CD14-positive monocyte (primary cell): ENCODE data around the gene C2CD5. TPM values are rescaled to one million over a fixed set of nuclear protein-coding genes. Genes with fewer than 3 reads are reported as not detected.

Experiments used
- DNase-seq, 3 donors: peaks; one replicate each; pipeline ENCODE4 v3.0.0-alpha.2; 2011 to 2022
- H2AFZ ChIP-seq: 2 replicates; pipeline ENCODE4 v1.6.0; 2012; ENCODE audit warnings: mild to moderate bottlenecking, low read depth, low read length, inconsistent platforms; ENCODE audit not compliant: insufficient read depth, poor library complexity, severe bottlenecking
- H3K27ac ChIP-seq, 2 donors: 1 replicate in 1 of 2; 2 replicates in 1 of 2; pipeline ENCODE4 v1.5.1; 2012 to 2013; ENCODE audit warnings: low read length in 2 of 2, control low read depth in 1 of 2, inconsistent platforms in 1 of 2, low read depth in 1 of 2, mild to moderate bottlenecking in 1 of 2
- H3K27me3 ChIP-seq, 2 donors: one replicate each; pipeline versions ENCODE4 v1.6.0 to v1.6.1; 2011 to 2013; ENCODE audit warnings: low read length in 2 of 2; ENCODE audit not compliant: control insufficient read depth in 2 of 2, insufficient read depth in 2 of 2
- H3K36me3 ChIP-seq, 2 donors: replicated peaks in 1 of 2; 1 replicate in 1 of 2; 2 replicates in 1 of 2; pipeline versions ENCODE4 v1.5.1 to v1.6.1; 2012 to 2013; ENCODE audit warnings: low read length in 2 of 2, control low read depth in 1 of 2, inconsistent platforms in 1 of 2, mild to moderate bottlenecking in 1 of 2; ENCODE audit not compliant: insufficient read depth in 2 of 2, control insufficient read depth in 1 of 2
- H3K4me1 ChIP-seq, 2 donors: 1 replicate in 1 of 2; 2 replicates in 1 of 2; pipeline versions ENCODE4 v1.5.1 to v1.6.1; 2012 to 2013; ENCODE audit warnings: low read length in 2 of 2, control low read depth in 1 of 2, inconsistent platforms in 1 of 2, mild to moderate bottlenecking in 1 of 2, moderate library complexity in 1 of 2; ENCODE audit not compliant: insufficient read depth in 2 of 2, control insufficient read depth in 1 of 2
- H3K4me2 ChIP-seq: replicated peaks from 2 replicates; pipeline ENCODE3; 2012; ENCODE audit warnings: low read length, moderate library complexity, mild to moderate bottlenecking; ENCODE audit not compliant: poor library complexity, severe bottlenecking; ENCODE audit errors: extremely low read depth
- H3K4me3 ChIP-seq, 3 experiments: fragments of 200-600 bp in 1 of 3; sonication (generic) in 1 of 3; replicated peaks in 1 of 3; 1 replicate in 2 of 3; 2 replicates in 1 of 3; pipeline ENCODE4 v1.5.1; 2011 to 2013; ENCODE audit warnings: low read length in 3 of 3, mild to moderate bottlenecking in 3 of 3, control low read depth in 2 of 3, low read depth in 2 of 3, inconsistent platforms in 1 of 3, moderate library complexity in 1 of 3
- H3K79me2 ChIP-seq: 2 replicates; pipeline ENCODE4 v1.6.0; 2012; ENCODE audit warnings: mild to moderate bottlenecking, control low read depth, inconsistent platforms, low read length, moderate library complexity; ENCODE audit not compliant: insufficient read depth
- H3K9ac ChIP-seq: 2 replicates; pipeline ENCODE4 v1.6.0; 2017; ENCODE audit warnings: low read length, mild to moderate bottlenecking; ENCODE audit not compliant: insufficient read depth, poor library complexity, severe bottlenecking
- H3K9me3 ChIP-seq, 2 donors: replicated peaks in 1 of 2; 1 replicate in 1 of 2; 2 replicates in 1 of 2; pipeline versions ENCODE4 v1.5.1 to v1.6.1; 2012 to 2013; ENCODE audit warnings: low read length in 2 of 2, control low read depth in 1 of 2; ENCODE audit not compliant: control insufficient read depth in 1 of 2, insufficient read depth in 1 of 2
- H4K20me1 ChIP-seq: 2 replicates; pipeline ENCODE4 v1.6.0; 2012; ENCODE audit warnings: mild to moderate bottlenecking, low read length, control low read depth, moderate library complexity; ENCODE audit not compliant: insufficient read depth
- H3K27ac Mint-ChIP-seq, 7 donors: one replicate each; pipeline ENCODE4 v1.8.0; 2020; ENCODE audit warnings: mild to moderate bottlenecking in 7 of 7, mixed read lengths in 7 of 7, moderate library complexity in 6 of 7, inconsistent platforms in 2 of 7
- H3K27me3 Mint-ChIP-seq, 3 donors: one replicate each; pipeline ENCODE4 v1.8.0; 2021 to 2022; ENCODE audit warnings: low read depth in 3 of 3, mild to moderate bottlenecking in 3 of 3, mixed read lengths in 3 of 3, moderate library complexity in 3 of 3, inconsistent platforms in 1 of 3
- H3K36me3 Mint-ChIP-seq, 2 donors: one replicate each; pipeline ENCODE4 v1.8.0; 2020; ENCODE audit warnings: mixed read lengths in 2 of 2, inconsistent platforms in 1 of 2, mild to moderate bottlenecking in 1 of 2
- H3K4me1 Mint-ChIP-seq: one replicate; pipeline ENCODE4 v1.8.0; 2020; ENCODE audit warnings: mild to moderate bottlenecking, mixed read lengths
- H3K4me3 Mint-ChIP-seq, 2 donors: one replicate each; pipeline ENCODE4 v1.8.0; 2020; ENCODE audit warnings: mild to moderate bottlenecking in 2 of 2, mixed read lengths in 2 of 2, moderate library complexity in 1 of 2
- H3K9me3 Mint-ChIP-seq, 7 donors: one replicate each; pipeline ENCODE4 v1.8.0; 2020 to 2022; ENCODE audit warnings: mixed read lengths in 7 of 7, mild to moderate bottlenecking in 6 of 7, moderate library complexity in 6 of 7, inconsistent platforms in 2 of 7
- CTCF ChIP-seq: fragments of 200-600 bp; IDR thresholded peaks from one replicate; pipeline ENCODE4 v1.8.0; 2022; ENCODE audit warnings: antibody characterized with exemption, mild to moderate bottlenecking
- whole genome bisulfite sequencing: methylation state at CpG from one replicate; pipeline ENCODE4 v1.1.5; 2013; ENCODE audit warnings: missing lambda C conversion rate; ENCODE audit not compliant: insufficient coverage; 5-methylcytosine and 5-hydroxymethylcytosine counted together
- intact Hi-C, 2 donors: fragments of 100-400 bp; cut with micrococcal nuclease; formaldehyde crosslinking; loops; one replicate each; pipeline versions ENCODE4 v1.15.0 to v1.15.1; 2023
- polyA plus RNA-seq, 3 donors: library from polyadenylated mRNA; depleted of rRNA in 1 of 3; unstranded in 2 of 3; stranded (reverse) in 1 of 3; fragments of 300-500 nt in 2 of 3; fragments of >200 nt in 1 of 3; fragmentation: Illumina TruSeq in 2 of 3; gene quantifications; 1 replicate in 2 of 3; 2 replicates in 1 of 3; pipeline ENCODE4 v1.2.3, GENCODE V29; 2012 to 2021

Gene C2CD5
- polyA plus RNA-seq, 3 donors: 13.0 to 22.8 (median 13.6) TPM

DNA sequence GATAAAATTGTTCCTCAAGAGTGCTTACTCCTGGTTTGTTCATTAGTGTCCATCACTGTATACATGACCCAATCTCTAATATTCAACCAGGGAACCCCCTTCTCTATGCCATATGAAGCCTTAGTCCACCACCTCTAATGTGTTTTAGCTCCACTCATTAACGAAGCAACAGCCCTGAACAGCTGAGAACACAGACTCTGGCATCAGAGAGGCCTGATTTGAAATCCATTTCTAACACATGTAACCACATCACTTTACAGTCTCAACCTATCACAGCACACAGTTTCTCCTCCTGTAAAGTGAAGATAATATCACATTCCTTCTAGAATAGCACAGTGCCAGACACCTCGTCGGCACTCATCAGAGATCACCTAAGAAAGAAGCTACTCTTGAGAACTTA, 64.3 kb downstream of the C2CD5 start:
- Histone ChIP-seq H3K36me3 (peaks cover 67 to 90% of the 10 kb centered on the region in 2 donors), H3K4me3 (no peak overlapping the region), H3K27ac (no peak overlapping the region), H3K4me1 (no peaks in the 10 kb centered on the region), H2AFZ (no peak overlapping the region), H3K79me2 (no peaks in the 10 kb centered on the region), H3K27me3 (no peaks in the 10 kb centered on the region), H3K9ac (no peak overlapping the region), H3K4me2 (no peak overlapping the region), H4K20me1 (no peaks in the 10 kb centered on the region), H3K9me3 (no peaks in the 10 kb centered on the region)
- no peaks in the 10 kb centered on the region for H3K27me3 Mint-ChIP-seq
- H3K4me1 Mint-ChIP-seq: peaks cover 3% of the 10 kb centered on the region
- TF ChIP-seq CTCF: no peak
- intact Hi-C loops: no loop called here
- DNase-seq: no peak
- H3K4me3 Mint-ChIP-seq: no peak overlapping the region
- no CpG with 5 or more reads among the region's 3 CpGs for whole genome bisulfite sequencing
- peaks cover 59 to 65% of the 10 kb centered on the region in 2 donors for H3K36me3 Mint-ChIP-seq
- peak overlapping the region in 1 of 7 donors; percentile 20 for H3K27ac Mint-ChIP-seq
- H3K9me3 Mint-ChIP-seq: no peaks in the 10 kb centered on the region

DNA sequence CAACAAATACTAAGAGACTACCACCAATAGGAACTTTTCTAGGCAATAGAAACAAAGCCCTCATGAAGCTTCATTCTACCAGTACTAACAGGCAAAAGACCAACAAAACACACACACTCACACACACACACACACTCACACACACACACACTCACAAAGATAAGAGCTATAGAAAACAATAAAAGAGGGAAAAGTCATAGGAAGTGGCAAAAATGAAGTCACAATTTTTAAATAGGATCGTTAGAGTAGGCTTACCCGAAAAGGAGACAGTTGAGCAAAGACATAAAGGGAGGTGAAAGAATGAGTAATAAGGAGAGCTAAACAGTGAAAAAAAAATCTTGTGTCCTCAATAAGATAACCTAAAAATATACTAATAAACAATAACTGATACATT, 66.5 kb downstream of the C2CD5 start:
- intact Hi-C loops: no loop called here

More for the DNA sequence above, 66.5 kb downstream of the C2CD5 start:
- H3K4me1 ChIP-seq: no peaks in the 10 kb centered on the region
- peak overlapping the region in 1 of 7 donors; percentile 55 for H3K27ac Mint-ChIP-seq
- H2AFZ ChIP-seq: no peak overlapping the region
- no peaks in the 10 kb centered on the region for H3K27me3 ChIP-seq
- peaks cover 62 to 89% of the 10 kb centered on the region in 2 donors for H3K36me3 ChIP-seq
- no peak overlapping the region for H3K9ac ChIP-seq
- DNase-seq: no peak
- peaks cover 6% of the 10 kb centered on the region for H3K4me1 Mint-ChIP-seq
- H3K27ac ChIP-seq: peak overlapping the region in 1 of 2 donors; percentile 6
- WGBS: no CpG with 5 or more reads among the region's 2 CpGs
- peaks cover 53 to 62% of the 10 kb centered on the region in 2 donors for H3K36me3 Mint-ChIP-seq
- no peak overlapping the region for H3K4me2 ChIP-seq
- no peaks in the 10 kb centered on the region for H3K9me3 Mint-ChIP-seq
- no peak overlapping the region for H3K4me3 ChIP-seq
- H3K4me3 Mint-ChIP-seq: no peak overlapping the region
- H3K9me3 ChIP-seq: no peaks in the 10 kb centered on the region
- H4K20me1 ChIP-seq: no peaks in the 10 kb centered on the region
- H3K27me3 Mint-ChIP-seq: no peaks in the 10 kb centered on the region
- no peaks in the 10 kb centered on the region for H3K79me2 ChIP-seq
- TF ChIP-seq CTCF: no peak
